ENCODE data around the gene DOCK10.

GRCh38 chr2:224734949-224735348 is 307.3 kb downstream of the DOCK10 start:
- TF ChIP-seq POLR2A (IDR thresholded peaks at IDR 0.05) = no peak
- TF ChIP-seq CTCF (IDR thresholded peaks at IDR 0.05) = no peak
- TF ChIP-seq POLR2AphosphoS5 (IDR thresholded peaks at IDR 0.05) = no peak

Measured in stomach (tissue), 4 donors.